Kidney (tissue), 14 donors: Measurements from ENCODE around the gene ADAMTS3. TPM values are rescaled to one million over a fixed set of nuclear protein-coding genes. Genes with fewer than 3 reads are reported as not detected.
A peak's percentile ranks its signal among the peaks of the same experiment; 100 is the strongest.

Source experiments
- DNase-seq, 5 donors: peaks; one replicate each; pipeline ENCODE4 v3.0.0-alpha.2; 2013 to 2020
- FAIRE-seq: peaks from 2 replicates; lab custom pipeline; 2012; peaks lifted over from hg19 to GRCh38; lab: Jason Lieb, UNC
- H3K27ac ChIP-seq, 2 donors: one replicate each; pipeline ENCODE4 v1.7.0; 2013; ENCODE audit warnings: low read depth in 2 of 2, low read length in 2 of 2, inconsistent platforms in 1 of 2
- H3K27me3 ChIP-seq: one replicate; pipeline ENCODE4 v1.7.1; 2013; ENCODE audit warnings: low read length, inconsistent platforms; ENCODE audit not compliant: control insufficient read depth, insufficient read depth
- H3K36me3 ChIP-seq, 3 donors: one replicate each; pipeline versions ENCODE4 v1.7.0 to v1.7.1; 2013; ENCODE audit warnings: low read length in 3 of 3, control low read depth in 1 of 3, inconsistent platforms in 1 of 3; ENCODE audit not compliant: insufficient read depth in 3 of 3, control insufficient read depth in 2 of 3
- H3K4me1 ChIP-seq, 3 donors: one replicate each; pipeline versions ENCODE4 v1.7.0 to v1.7.1; 2013; ENCODE audit warnings: low read length in 3 of 3, inconsistent platforms in 1 of 3, low read depth in 1 of 3; ENCODE audit not compliant: control insufficient read depth in 2 of 3, insufficient read depth in 2 of 3
- H3K4me3 ChIP-seq, 3 donors: one replicate each; pipeline versions ENCODE4 v1.7.0 to v1.8.1; 2013; ENCODE audit warnings: low read length in 3 of 3, control low read depth in 1 of 3, inconsistent platforms in 1 of 3
- H3K9ac ChIP-seq, 3 donors: one replicate each; pipeline versions ENCODE4 v1.7.0 to v1.7.1; 2013; ENCODE audit warnings: low read length in 3 of 3, control low read depth in 1 of 3, inconsistent platforms in 1 of 3
- H3K9me3 ChIP-seq, 3 donors: one replicate each; pipeline versions ENCODE4 v1.7.0 to v1.7.1; 2013; ENCODE audit warnings: low read length in 3 of 3, control low read depth in 1 of 3, inconsistent platforms in 1 of 3; ENCODE audit not compliant: control insufficient read depth in 2 of 3, insufficient read depth in 1 of 3
- CTCF ChIP-seq: IDR thresholded peaks from 3 replicates; pipeline ENCODE4 v1.5.1; 2012; ENCODE audit warnings: mild to moderate bottlenecking, moderate library complexity, borderline replicate concordance; ENCODE audit not compliant: insufficient read depth; ENCODE audit errors: extremely low read depth
- intact Hi-C: fragments of 100-400 bp; cut with DNase I; formaldehyde crosslinking; loops from one replicate; pipeline ENCODE4 v1.11.1; 2022
- polyA plus RNA-seq: library from polyadenylated mRNA; stranded (reverse); fragments of 350-450 nt; fragmentation: Illumina TruSeq; extraction: RNeasy Lipid Tissue Mini Kit (QIAGEN cat#74804); gene quantifications from one replicate; pipeline ENCODE4 v1.2.3, GENCODE V29; 2014; ENCODE audit warnings: low read depth, low replicate concordance; ENCODE audit not compliant: insufficient read depth
- total RNA-seq: library from RNA; stranded (reverse); fragmentation: NEBNext Ultra II Directional; extraction: Animal tissue kit (Norgen Biotek cat#: 25700); gene quantifications from one replicate; pipeline ENCODE4 v1.2.1, GENCODE V29; 2021
- donor health status: control.
- donor health status: control.
- donor health status: control.
- donor health status: control.
- donor health status: control.
- donor health status: DM: yes; HTN: yes; CAD: no.
- donor health status: Normal renal cell carcinoma (clear cell type).

Gene ADAMTS3
- total and polyA plus RNA-seq, 2 donors from 2014 or later: 0.56 to 4.2 TPM

- Histone ChIP-seq H3K27ac (no peak overlapping the region), H3K4me3 (no peak overlapping the region), H3K36me3 (no peaks in the 10 kb centered on the region), H3K9me3 (peaks cover 0 to 3% (median 0%) of the 10 kb centered on the region in 3 donors), H3K27me3 (no peaks in the 10 kb centered on the region), H3K4me1 (no peaks in the 10 kb centered on the region), H3K9ac (no peak overlapping the region)
- no peak for FAIRE-seq
- TF ChIP-seq CTCF: peak; percentile 58
- DNase-seq: peak; percentile 37 to 59 (median 51)
- intact Hi-C loops: no loop called here
These were observed 63.7 kb downstream of the ADAMTS3 start for GRCh38 chr4:72505314-72505744.

- H3K9me3 ChIP-seq: peaks cover 0 to 3% (median 0%) of the 10 kb centered on the region in 3 donors
- H3K4me1 ChIP-seq: no peaks in the 10 kb centered on the region
- H3K36me3 ChIP-seq: no peaks in the 10 kb centered on the region
- intact Hi-C loops: no loop called here
- DNase-seq: no peak
- no peak overlapping the region for H3K27ac ChIP-seq
- no peak for TF ChIP-seq CTCF
- no peak overlapping the region for H3K9ac ChIP-seq
- FAIRE-seq: no peak
- no peaks in the 10 kb centered on the region for H3K27me3 ChIP-seq
- H3K4me3 ChIP-seq: no peak overlapping the region
These were observed 68.8 kb downstream of the ADAMTS3 start for GRCh38 chr4:72500214-72500613.

DNA sequence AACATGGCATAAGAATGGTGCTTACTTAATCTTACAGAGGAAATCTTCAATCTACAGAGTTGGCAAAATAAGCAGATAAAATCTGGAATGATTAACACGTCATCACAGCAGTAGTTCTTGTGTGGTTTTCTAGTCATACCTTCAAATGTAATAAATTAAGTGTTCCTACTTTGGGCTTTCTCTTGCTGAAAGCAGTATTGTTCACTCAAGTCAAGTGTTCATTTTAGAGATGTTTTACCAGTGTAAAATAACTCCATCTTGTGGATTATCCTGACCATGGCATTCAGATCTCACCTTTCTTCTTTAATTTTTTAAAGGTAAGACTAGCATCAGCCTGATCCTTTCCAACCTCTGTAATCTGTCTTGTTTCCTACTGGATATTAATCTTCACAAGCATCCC lies 72.9 kb downstream of the ADAMTS3 start:
- no peak overlapping the region for H3K9ac ChIP-seq
- no peak for TF ChIP-seq CTCF
- no peaks in the 10 kb centered on the region for H3K4me1 ChIP-seq
- FAIRE-seq (no peak), DNase-seq (no peak)
- no peaks in the 10 kb centered on the region for H3K36me3 ChIP-seq
- H3K9me3 ChIP-seq: peaks cover 0 to 3% (median 0%) of the 10 kb centered on the region in 3 donors
- no peaks in the 10 kb centered on the region for H3K27me3 ChIP-seq
- no peak overlapping the region for H3K4me3 ChIP-seq
- no peak overlapping the region for H3K27ac ChIP-seq
- intact Hi-C loops: no loop called here

DNA sequence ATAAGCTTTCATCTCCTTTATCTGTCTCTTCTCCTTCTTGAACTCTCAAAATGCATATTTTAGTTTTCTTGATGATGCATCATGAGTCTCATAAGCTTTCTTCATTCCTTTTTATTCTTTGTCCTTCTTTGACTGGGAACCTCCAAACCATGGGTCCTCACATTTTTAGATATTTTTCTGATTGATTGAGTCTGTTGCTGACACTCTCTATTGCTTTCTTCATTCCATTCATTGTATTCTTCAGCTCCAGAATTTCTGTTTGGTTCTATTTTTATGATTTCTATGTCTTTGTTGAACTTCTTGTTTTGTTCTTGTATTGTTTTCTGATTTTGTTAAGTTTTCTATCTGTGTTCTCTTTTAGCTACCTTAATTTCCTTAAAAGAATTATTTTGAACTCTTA lies 74.9 kb downstream of the ADAMTS3 start:
- no peak for TF ChIP-seq CTCF

More for the DNA sequence above, 74.9 kb downstream of the ADAMTS3 start:
- H3K4me3 ChIP-seq: no peak overlapping the region
- DNase-seq: no peak
- H3K27ac ChIP-seq: no peak overlapping the region
- H3K27me3 ChIP-seq: no peaks in the 10 kb centered on the region
- H3K4me1 ChIP-seq: no peaks in the 10 kb centered on the region
- H3K9me3 ChIP-seq: no peaks in the 10 kb centered on the region
- FAIRE-seq: no peak
- intact Hi-C loops: no loop called here
- no peak overlapping the region for H3K9ac ChIP-seq
- no peaks in the 10 kb centered on the region for H3K36me3 ChIP-seq
